ENCODE results near the gene SEC24D.

DNA sequence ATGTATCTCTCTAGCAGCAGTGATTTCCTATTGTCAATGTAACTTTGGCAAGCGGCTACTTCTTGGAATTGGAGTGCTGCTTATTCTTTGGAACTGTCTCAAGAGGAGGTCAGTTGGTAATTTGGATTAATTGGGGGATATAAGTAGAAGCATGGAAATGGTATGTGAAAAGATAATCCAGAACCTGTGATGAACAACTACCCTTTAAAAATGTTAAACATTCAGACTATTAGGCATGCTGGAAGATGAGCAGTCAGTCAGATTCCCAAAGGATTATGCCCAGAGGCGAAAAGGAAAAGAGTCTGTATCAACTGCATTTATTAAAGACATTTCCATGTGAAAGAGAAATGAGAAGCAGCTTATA lies 62.5 kb downstream of the SEC24D start:
- TF ChIP-seq, protein P1, sequence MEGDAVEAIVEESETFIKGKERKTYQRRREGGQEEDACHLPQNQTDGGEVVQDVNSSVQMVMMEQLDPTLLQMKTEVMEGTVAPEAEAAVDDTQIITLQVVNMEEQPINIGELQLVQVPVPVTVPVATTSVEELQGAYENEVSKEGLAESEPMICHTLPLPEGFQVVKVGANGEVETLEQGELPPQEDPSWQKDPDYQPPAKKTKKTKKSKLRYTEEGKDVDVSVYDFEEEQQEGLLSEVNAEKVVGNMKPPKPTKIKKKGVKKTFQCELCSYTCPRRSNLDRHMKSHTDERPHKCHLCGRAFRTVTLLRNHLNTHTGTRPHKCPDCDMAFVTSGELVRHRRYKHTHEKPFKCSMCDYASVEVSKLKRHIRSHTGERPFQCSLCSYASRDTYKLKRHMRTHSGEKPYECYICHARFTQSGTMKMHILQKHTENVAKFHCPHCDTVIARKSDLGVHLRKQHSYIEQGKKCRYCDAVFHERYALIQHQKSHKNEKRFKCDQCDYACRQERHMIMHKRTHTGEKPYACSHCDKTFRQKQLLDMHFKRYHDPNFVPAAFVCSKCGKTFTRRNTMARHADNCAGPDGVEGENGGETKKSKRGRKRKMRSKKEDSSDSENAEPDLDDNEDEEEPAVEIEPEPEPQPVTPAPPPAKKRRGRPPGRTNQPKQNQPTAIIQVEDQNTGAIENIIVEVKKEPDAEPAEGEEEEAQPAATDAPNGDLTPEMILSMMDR (IDR thresholded peaks at IDR 0.05), result no peak
- TF ChIP-seq POLR2A (IDR thresholded peaks at IDR 0.05), result no peak

All from heart left ventricle (tissue), 13 donors.